GM11168 (cell line): Measurements from ENCODE around the gene PDCD7.
"Not testable (repeated sequence)": the region's sequence is repeated elsewhere in the genome, so short reads cannot be mapped to it uniquely, and the experiment has no call there.

Experiments used
- in situ Hi-C: fragments of 300-500 bp; cut with MboI; formaldehyde crosslinking; loops from one replicate; pipeline ENCODE4 v1.12.0; 2022; ENCODE audit warnings: low sequenced_read_pairs; ENCODE audit not compliant: unreplicated experiment

PDCD7 gene

DNA sequence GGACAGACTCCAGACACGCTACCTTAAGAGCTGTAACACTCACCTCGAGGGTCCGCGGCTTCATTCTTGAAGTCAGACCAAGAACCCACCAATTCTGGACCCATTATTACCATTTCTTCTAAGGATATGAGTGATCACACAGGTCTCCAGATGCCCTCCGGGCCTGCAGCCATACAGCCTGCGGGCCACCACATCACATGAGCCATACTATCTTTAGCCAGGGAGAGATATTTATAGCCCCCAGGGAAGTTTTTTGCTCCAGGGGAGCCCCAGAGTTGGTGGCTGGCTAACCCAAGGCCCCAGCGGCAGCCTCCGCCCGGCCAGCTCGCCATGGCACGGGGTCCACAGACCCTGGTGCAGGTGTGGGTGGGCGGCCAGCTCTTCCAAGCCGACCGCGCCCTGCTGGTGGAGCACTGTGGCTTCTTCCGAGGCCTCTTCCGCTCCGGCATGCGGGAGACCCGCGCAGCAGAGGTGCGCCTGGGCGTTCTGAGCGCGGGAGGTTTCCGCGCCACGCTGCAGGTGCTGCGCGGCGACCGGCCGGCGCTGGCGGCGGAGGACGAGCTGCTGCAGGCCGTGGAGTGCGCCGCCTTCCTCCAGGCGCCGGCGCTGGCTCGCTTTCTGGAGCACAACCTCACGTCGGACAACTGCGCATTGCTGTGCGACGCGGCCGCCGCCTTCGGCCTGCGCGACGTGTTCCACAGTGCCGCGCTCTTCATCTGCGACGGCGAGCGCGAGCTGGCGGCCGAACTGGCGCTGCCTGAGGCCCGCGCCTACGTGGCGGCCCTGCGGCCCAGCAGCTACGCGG lies 56.9 kb downstream of the PDCD7 start, which contains the start of gene KBTBD13:
Gene KBTBD13 (plus strand): TSS at position 261 of the 805 bp plus-strand sequence. CDS start 70 bp downstream, at position 331.
- in situ Hi-C loops = no loop called here

DNA sequence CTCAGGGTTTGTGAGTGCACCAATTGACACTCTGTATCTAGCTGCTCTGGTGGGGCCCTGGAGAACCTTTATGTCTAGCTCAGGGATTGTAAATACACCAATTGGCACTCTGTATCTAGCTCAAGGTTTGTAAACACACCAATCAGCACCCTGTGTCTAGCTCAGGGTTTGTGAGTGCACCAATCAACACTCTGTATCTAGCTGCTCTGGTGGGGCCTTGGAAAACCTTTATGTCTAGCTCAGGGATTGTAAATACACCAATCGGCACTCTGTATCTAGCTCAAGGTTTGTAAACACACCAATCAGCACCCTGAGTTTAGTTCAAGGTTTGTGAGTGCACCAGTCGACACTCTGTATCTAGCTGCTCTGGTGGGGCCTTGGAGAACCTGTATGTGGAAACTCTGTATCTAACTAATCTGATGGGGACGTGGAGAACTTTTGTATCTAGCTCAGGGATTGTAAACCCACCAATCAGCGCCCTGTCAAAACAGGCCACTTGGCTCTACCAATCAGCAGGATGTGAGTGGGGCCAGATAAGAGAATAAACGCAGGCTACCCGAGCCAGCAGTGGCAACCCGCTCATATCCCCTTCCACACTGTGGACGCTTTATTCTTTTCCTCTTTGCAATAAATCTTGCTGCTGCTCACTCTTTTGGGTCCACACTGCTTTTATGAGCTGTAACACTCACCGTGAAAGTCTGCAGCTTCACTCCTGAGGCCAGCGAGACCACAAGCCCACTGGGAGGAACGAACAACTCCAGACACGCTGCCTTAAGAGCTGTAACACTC lies 57.8 kb downstream of the PDCD7 start:
- in situ Hi-C loops = not testable (repeated sequence)

DNA sequence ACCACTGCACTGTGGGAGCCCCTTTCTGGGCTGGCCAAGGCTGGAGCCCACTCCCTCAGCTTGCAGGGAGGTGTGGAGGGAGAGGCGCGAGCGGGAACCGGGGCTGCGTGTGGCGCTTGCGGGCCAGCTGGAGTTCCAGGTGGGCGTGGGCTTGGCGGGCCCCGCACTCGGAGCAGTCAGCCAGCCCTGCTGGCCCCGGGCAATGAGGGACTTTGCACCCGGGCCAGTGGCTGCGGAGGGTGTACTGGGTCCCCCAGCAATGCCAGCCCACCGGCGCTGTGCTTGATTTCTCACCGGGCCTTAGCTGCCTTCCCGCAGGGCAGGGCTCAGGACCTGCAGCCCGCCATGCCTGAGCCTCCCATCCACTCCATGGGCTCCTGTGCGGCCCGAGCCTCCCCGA lies 58.7 kb downstream of the PDCD7 start:
- in situ Hi-C loops = not testable (repeated sequence)

DNA sequence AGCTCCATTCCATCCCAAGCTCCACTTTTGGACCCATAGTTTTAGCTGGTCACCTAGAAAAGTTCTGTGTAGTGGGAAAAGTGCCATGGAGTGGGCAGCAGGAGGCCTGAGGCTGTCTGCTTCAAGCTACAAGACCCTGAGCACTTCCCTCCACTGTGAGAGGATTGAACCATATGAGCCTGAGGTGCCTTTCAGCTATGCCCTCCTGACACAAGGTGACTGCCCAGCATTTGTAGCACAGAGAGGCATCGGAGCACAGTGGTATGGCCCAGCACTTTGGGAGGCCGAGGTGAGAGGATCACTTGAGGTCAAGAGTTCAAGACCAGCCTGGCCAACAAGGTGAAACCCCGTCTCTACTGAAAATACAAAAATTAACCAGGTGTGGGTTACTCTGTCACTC lies 61.0 kb downstream of the PDCD7 start:
- in situ Hi-C loops = no loop called here

DNA sequence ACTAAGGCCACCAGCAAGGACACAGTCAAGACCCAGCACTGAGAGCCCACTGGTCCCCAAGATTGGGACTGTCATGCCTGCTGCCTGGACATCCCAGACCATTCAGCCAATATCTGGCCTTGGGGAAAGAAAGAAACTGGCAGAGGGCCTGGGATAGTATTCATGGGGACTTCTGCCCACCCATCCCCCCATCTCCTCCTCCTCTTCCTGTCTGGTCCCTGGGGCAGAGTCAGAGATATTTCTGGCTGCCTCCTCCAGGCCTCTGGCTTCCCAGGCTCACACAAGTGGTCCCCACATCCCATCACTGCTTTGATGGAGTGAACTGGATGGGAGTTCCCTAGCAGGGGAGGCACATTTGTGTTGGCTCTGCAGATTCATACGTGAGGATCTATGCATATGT lies 61.6 kb downstream of the PDCD7 start:
- in situ Hi-C loops = no loop called here

DNA sequence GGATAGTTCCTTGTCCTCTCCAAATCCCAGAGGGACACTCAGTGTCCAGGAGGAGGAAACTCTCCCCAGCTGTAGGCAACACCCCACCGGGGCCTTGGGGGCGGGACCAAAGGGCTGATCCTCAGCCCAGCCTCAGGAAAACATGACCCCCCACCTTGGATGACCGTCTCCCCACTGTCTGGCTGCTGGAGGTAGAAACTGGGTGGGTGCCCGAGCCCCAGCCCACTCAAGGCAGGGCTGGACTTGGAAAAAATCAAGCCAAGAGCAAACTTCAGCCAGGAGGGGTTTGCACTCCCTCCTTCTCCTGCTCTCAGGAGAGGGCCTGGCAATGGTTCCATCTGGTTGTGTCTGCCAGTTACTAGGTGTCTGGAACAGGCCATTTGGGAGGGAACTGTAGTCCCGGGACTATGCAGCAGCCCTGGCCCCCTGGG lies 62.2 kb downstream of the PDCD7 start:
- in situ Hi-C loops = no loop called here

DNA sequence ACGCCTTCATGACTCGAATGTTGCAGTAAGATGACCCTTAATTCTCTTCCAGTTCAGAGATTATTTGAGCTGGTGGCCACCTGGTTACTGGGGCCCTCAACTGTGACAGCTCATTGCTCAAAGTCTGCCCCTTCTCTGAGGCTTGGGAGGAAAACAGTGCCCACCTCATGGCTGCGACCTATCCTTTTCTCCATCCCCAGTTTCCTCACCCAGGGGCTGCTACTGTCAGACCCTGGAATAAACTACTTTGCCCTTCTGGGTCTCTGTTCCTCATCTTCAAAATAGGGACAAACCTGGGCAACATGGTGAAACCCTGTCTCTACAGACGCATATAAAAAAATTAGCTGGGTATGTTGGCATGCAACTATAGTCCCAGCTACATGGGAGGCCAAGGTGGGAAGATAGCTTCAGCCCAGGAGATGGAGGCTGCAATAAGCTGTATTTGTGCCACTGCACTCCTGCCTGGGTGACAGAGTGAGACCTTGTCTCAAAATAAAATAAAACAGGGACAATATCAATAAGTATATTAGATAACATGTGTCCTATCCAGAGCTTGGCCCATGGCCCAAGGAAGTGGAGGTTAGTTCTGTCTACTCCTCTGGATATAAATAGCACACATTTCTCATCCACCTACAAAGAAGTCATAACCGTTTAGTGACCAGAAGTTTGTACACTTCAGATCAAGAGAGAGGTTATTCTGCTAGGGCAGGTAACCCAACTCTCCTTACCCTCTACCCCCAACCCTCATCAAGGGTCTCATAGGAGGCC lies 63.6 kb downstream of the PDCD7 start:
- in situ Hi-C loops = no loop called here

DNA sequence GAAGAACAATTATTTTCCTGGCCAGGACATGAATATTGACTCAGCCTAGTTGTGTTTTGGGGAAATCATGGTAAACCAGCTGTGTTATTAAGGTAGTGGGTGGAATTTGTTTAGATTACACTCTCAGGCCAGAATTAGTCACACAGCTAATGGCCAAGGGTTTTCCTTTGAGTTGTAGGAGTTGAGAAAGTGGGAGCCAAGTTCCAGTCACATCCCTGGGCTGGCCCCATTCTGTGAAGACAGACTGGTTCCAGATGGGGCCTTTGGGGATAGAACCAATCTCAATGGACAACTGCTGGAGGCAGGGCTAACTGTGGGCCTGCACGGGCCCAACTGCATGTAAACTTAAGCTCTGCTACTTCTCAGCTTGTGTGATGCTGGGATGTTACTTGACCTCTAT lies 64.4 kb downstream of the PDCD7 start:
- in situ Hi-C loops = no loop called here

DNA sequence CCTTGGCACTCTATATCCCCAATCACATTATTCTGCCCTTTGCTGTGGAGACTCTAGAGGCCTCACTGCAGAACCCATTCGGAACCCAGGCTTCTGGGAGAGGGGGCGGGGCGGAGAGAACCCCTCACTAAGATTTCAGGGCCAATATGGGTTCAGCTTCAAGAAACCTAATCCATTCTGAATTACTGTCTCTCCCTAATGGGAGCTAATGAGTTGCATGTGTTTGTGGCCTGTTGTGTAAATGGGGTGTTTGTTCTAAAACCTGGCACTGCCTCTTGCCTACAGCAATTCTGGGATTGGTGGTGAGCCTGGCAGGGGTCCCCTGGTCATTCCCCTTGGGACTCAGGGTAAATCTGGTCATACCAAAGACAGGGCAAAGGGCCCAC lies 65.2 kb downstream of the PDCD7 start:
- in situ Hi-C loops = no loop called here

DNA sequence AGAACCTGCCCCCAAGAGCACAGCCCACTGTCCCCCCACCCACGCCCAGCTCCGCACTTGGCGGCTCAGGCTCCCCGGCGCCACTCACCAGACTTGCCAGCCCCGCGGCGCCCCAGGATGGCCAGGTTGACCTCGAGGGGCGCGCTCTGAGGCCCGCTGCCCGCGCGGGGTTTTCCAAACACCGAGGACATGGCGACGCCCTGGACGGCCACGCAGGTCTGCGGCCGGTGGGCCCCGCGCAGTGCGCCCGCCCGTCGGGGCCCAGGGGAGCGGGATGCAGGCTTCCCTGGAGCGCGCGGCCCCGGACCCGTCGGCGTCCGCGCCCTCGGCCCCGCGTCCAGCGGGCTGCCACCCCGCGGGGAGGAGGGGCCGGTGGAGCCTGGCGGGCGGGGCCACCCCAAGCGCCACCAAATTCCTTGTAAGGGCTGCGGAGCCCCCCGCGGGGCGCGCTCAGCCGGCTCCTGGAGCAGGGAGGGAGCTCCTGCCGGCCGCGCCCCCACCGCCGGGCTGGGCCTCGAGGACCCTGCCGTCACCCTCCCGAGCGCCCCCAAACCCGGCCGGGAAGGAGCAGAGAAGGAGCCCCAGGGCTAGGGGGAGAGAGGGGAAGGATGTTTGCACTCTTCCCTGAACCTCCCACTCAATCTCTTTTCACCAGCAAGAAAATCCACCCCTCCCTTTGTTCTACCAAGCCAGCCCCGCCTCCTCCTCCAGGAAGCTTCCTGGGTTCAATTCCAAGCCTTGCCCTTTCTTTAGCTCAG lies 65.8 kb downstream of the PDCD7 start, which contains the start of gene RASL12:
Gene RASL12 (minus strand): TSS at position 347 of the 758 bp plus-strand sequence. CDS start 156 bp downstream, at position 191.
- in situ Hi-C loops = no loop called here
